HG03378 (cell line): ENCODE data around the gene KISS1.

Source experiments
- ATAC-seq: cut with Tn5 transposase; IDR thresholded peaks from one replicate; pipeline ENCODE4 v1.9.1; 2021; ENCODE audit warnings: mild to moderate bottlenecking, moderate library complexity; ENCODE audit not compliant: unreplicated experiment

Gene KISS1

DNA sequence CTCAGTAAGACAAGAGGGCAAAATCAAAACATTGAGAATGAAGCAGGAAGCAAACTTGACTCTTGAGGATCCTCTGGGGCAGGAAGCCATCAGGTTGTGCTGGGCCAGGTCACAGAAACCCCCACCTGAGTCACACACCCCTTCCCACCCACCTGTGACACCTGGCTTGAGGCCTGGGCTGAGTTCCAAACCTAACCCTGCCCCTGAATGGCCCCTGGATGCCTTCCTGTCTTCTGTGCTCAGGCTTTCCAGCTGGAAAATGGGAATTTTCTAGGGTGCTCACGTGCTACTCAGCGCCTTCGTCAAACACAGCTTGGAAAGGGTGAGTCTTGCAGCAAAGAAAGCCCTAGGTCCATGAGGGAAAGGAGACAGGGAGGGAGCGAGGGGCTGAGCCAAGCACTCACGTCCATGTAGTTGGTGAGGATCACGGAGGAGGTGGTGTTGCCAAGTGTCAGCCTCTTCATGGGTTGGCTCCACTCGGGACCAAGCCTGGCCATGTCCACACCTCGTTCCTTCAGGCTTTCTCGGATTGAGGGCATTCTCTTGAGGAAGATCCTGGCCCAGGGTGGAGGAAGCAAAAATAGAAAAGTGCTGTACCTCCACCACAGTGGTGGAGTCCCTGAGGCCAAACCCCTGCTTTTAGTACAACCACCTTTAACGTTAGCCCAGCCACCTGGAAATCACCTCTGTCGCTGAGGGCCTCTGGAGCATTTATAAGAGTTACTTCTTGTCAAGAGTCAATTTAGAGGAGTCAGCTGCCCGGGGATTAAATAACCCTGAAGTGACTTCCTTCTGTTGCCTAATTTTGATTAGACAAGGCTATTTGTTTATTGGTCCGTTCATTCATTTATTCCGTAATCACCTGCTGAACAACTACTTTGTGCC is 34.4 kb downstream of the KISS1 start:
- ATAC-seq = no peak

GRCh38 chr1:204157962-204158361 is 38.3 kb downstream of the KISS1 start:
- no peak for ATAC-seq

- ATAC-seq = no peak
Measured at GRCh38 chr1:204155881-204156280, 40.4 kb downstream of the KISS1 start.

GRCh38 chr1:204154568-204155255 is 41.6 kb downstream of the KISS1 start:
- no peak for ATAC-seq

- ATAC-seq = no peak
Measured at GRCh38 chr1:204153667-204154066, 42.6 kb downstream of the KISS1 start.

- ATAC-seq = no peak
Measured at GRCh38 chr1:204152310-204153044, 43.8 kb downstream of the KISS1 start.

GRCh38 chr1:204151552-204152309 is 44.6 kb downstream of the KISS1 start, which contains the start of gene ETNK2:
Gene ETNK2, minus strand, starts transcription at chr1:204152044. Its CDS starts 192 bp downstream, at chr1:204151852.
- ATAC-seq = no peak

DNA sequence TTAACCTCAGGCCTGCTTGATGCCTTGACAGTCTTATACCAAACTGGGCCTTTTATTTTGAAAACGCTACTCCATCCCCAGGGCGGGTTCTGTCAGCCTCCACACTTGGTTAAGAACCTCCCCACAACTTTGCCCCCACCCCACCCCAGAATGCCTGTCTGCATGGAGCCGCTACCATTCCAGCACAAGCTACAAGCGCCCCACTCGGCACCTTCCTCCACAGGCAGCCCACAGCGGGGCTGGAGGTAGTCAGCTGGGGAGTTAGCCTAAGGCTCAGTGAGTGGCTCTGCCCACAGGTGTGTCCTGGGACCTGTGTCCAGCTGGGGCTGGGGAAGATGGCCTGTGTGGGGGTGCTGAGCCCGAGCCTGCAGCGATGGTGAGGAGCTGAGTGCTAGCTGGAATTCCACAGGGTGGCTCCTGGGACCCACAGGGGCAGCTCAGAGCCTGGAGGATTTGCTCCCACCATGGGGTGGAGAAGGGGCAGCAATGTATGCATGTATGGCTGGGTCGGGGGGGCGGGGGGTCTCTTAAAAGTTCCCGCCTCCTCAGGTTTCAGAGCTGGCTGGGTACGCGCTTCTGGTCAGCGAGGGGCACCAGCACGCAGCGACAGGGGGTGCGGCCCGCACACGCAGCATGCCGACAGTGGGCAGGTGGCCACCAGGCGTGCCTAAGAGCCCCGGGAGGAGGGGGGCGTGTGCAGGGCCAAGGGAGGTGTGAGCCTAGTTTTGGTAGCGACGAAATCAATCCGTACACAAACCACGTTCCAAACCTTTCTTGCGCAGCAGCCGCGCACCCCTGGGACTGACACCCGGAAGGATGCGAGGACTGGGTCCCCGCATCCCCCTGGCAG is 45.4 kb downstream of the KISS1 start:
- ATAC-seq = no peak

GRCh38 chr1:204149635-204150565 is 46.4 kb downstream of the KISS1 start:
- no peak for ATAC-seq

DNA sequence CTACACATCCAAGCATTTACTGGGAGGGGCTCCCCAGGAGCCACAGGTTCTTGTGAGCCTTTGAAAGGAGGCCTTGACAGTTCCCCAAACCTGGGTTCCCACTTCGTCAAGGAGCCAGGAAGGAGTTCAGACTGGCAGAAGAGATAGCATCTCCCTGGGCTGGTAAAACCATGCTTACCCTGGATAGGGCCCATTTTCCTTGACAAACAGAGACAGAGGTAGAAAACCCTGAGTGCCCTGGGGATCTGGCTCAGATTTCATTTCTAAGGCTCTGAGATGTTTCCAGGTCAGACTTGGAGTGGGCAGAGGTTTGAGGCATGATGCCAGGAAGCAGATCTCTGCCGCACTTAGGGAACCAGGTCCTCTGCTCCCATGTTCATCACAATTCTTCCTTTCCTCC is 47.2 kb downstream of the KISS1 start:
- ATAC-seq = no peak

DNA sequence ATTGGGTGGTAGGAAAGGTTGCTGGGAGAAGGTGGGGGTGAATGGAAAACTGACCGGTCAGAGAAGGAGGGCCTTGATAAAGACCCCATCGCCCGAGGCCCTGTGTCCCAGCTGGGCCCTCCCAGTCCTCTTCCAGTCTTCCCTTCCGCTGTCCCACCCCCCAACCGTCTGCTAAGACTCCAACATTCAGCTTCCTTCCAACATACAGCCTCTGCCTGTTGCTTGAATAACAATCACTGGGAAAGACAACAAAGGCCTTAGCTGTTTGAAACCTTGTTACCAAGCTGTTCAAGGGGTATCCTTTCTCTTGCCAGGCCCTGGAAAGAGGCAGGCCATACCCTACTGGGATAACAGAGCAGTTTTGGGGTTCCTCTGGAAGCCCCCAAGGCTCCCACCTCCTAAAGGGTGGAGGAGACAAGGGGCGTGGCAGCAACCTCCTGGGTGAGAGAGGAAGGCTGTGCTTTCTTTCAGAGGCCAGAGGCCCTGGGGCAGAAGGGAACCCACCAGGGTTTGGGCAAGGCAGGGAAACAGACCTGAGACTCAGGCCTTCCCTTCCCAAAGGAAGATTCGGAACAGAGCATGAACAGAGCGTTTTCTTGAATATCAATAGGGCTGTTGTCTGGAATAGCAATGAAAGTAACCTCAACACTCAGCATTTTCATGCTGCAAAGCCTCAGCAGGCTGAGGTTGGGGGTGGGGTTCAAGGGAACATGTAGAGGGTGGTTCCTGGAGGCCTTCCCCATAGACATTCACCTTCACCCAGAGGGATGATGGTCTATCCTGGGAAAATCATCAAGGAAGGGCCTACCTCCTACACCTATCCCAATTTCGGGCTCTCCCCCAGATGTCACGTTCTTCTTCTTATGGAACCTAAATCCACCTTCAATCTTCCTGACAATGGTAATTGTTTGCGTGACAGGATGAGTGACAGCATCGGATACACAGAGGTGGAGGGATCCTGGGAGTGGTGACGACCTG is 48.6 kb downstream of the KISS1 start:
- no peak for ATAC-seq

- ATAC-seq = no peak
Measured at GRCh38 chr1:204146965-204147364, 49.3 kb downstream of the KISS1 start.

DNA sequence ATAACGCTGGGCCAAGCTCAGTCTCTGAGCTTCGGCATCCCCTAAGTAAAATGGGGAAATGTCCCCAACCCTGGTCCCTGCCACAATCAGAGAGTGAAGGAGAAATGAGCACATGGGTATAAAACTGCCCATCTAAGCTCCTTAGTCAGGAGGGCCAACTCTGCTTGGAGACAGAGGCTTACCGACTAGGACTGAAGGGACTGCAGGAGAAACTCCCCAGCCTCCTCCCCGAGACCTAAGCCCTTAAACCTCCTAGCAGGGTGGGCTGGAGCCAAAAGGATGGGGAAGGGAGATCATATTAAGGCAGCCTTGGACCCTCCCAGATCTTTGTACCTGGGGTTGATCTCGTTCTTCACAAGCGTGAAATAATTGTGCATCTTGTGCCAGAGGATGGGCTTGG is 50.0 kb downstream of the KISS1 start:
- no peak for ATAC-seq

GRCh38 chr1:204145033-204145504 is 51.2 kb downstream of the KISS1 start:
- ATAC-seq = no peak

GRCh38 chr1:204143276-204144041 is 52.8 kb downstream of the KISS1 start:
- ATAC-seq = no peak
